Measurements from ENCODE around the gene SLC11A1.

The SLC11A1 gene

GRCh38 chr2:218397463-218397819 is 15.4 kb downstream of the SLC11A1 start:
- peak overlapping the region; percentile 91 for H3K4me3 ChIP-seq (ENCODE audit: low read depth, low read length)
- DNase-seq (ENCODE audit: low read depth) = no peak
- TF ChIP-seq CTCF (IDR thresholded peaks at IDR 0.05; ENCODE audit: insufficient read depth, low read depth, low read length, missing control alignments) = no peak

DNA sequence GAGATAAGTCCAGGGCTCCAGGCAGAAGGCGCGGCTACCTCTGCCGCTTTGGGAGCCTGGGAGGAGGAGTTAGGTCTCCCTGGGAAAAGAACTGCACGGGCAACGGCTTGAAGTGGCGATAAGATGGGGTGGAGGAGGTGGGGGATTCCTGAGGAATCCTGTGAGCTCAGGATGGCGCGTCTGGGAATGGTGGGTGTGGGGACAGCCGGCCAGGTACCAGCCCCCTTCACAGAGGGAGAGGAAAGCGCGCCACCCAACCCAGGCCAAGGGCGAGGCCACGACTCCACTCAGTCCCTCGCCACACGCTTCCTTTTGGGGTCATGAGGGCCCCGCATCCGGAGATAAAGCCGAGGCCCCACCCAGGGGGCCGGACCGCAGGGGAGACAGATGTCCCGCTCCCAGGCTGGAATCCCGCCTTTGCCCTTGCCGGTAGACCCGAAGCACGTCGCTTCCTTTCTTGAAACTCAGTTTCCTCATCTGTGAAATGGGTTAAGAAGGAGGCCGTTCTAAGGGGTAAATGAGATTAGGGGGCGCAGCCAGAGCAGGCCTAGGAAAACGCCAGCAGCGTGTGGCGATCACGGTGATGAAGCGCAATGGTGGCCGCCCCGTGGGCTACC is 15.9 kb downstream of the SLC11A1 start:
- H3K4me3 ChIP-seq (ENCODE audit: low read depth, low read length) = peak overlapping the region; percentile 91
- DNase-seq (ENCODE audit: low read depth) = peak; percentile 91
- no peak for TF ChIP-seq CTCF (IDR thresholded peaks at IDR 0.05; ENCODE audit: insufficient read depth, low read depth, low read length, missing control alignments)

- peak; percentile 88 for DNase-seq (ENCODE audit: low read depth)
- peak overlapping the region; percentile 91 for H3K4me3 ChIP-seq (ENCODE audit: low read depth, low read length)
- TF ChIP-seq CTCF (IDR thresholded peaks at IDR 0.05; ENCODE audit: insufficient read depth, low read depth, low read length, missing control alignments) = no peak
Observed at GRCh38 chr2:218398437-218399390, 16.6 kb downstream of the SLC11A1 start.

GRCh38 chr2:218399391-218400166 is 17.5 kb downstream of the SLC11A1 start, which contains the start of gene CTDSP1:
Gene CTDSP1 (plus strand): TSS chr2:218399868. CDS start chr2:218400091, 223 bp downstream.
- peak; percentile 98 for DNase-seq (ENCODE audit: low read depth)
- TF ChIP-seq CTCF (IDR thresholded peaks at IDR 0.05; ENCODE audit: insufficient read depth, low read depth, low read length, missing control alignments) = no peak
- H3K4me3 ChIP-seq (ENCODE audit: low read depth, low read length) = peak within 1 kb of the TSS; percentile 91

DNA sequence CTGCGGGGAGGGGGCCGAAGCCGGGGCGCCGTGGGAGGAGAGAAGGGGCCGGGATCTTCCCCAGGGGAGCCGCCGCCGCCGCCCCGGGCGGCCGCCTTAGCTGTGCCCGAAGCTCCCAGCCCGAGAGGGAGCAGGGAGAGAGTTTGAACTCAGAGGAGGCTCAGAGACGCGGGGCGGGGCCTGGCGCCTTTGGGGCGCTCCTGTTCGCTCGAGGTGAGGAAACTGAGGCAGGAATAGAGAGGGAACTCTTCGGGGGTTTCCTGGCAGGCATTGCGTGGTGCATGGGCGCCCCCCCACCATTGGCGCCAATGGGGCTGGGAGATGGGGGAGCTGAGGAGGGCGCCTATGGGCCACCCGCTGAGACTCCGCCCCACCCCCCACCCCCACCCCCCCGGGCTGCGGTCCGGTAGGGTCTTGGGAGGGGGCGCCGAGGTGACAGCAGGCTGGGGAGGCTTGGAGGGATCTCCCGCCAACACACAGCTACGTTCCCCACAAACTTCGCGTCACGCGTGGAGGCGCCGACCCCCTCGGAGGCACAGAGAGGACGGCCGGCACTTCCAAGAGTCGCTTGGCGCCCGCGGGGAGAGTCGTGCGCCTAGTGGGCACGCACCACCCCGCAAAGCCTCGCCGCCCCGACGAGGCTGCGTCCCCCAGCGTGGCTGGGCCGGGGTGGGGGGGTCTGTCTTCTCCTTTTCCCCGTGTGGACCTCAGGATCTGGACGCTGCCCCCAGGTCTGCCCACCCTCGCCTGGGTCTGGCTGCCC is 18.3 kb downstream of the SLC11A1 start:
- no peak for TF ChIP-seq CTCF (IDR thresholded peaks at IDR 0.05; ENCODE audit: insufficient read depth, low read depth, low read length, missing control alignments)
- no peak for DNase-seq (ENCODE audit: low read depth)
- H3K4me3 ChIP-seq (ENCODE audit: low read depth, low read length) = peak overlapping the region; percentile 90
